Osteoblast (primary cell): ENCODE measurements around the gene RAB3A. TPM values are rescaled to one million over a fixed set of nuclear protein-coding genes. Genes with fewer than 3 reads are reported as not detected.

Source experiments
- DNase-seq: peaks from one replicate; pipeline ENCODE4 v3.0.0; 2011; ENCODE audit warnings: low spot score, mixed read lengths; ENCODE audit not compliant: insufficient read length; ENCODE audit errors: missing footprints
- H2AFZ ChIP-seq: 2 replicates; pipeline ENCODE4 v1.6.0; 2011; ENCODE audit warnings: mild to moderate bottlenecking, low read length
- H3K27ac ChIP-seq: 2 replicates; pipeline ENCODE4 v1.5.1; 2011; ENCODE audit warnings: mild to moderate bottlenecking, low read depth, low read length, moderate library complexity
- H3K27me3 ChIP-seq: 2 replicates; pipeline ENCODE4 v1.6.0; 2012; ENCODE audit warnings: mild to moderate bottlenecking, control low read depth, inconsistent platforms, low read length, moderate library complexity; ENCODE audit not compliant: insufficient read depth
- H3K36me3 ChIP-seq: 2 replicates; pipeline ENCODE4 v1.5.1; 2011; ENCODE audit warnings: mild to moderate bottlenecking, low read length, control low read depth, moderate library complexity; ENCODE audit not compliant: insufficient read depth
- H3K4me1 ChIP-seq: 2 replicates; pipeline ENCODE4 v1.5.1; 2011; ENCODE audit warnings: mild to moderate bottlenecking, low read length, control low read depth, moderate library complexity; ENCODE audit not compliant: insufficient read depth
- H3K4me2 ChIP-seq: 2 replicates; pipeline ENCODE4 v1.6.0; 2011; ENCODE audit warnings: mild to moderate bottlenecking, low read length; ENCODE audit not compliant: insufficient read depth
- H3K4me3 ChIP-seq: fragments of 200-600 bp; sonication (generic); 3 replicates; pipeline ENCODE4 v1.5.1; 2012; ENCODE audit warnings: mild to moderate bottlenecking, low read length, inconsistent platforms; ENCODE audit not compliant: insufficient read depth
- H3K79me2 ChIP-seq: 2 replicates; pipeline ENCODE4 v1.6.0; 2012; ENCODE audit warnings: mild to moderate bottlenecking, low read length, control low read depth, inconsistent platforms; ENCODE audit not compliant: insufficient read depth
- H3K9me3 ChIP-seq: 2 replicates; pipeline ENCODE4 v1.5.1; 2011; ENCODE audit warnings: low read depth, low read length, control low read depth
- H4K20me1 ChIP-seq: 2 replicates; pipeline ENCODE4 v1.6.0; 2012; ENCODE audit warnings: mild to moderate bottlenecking, low read length, control low read depth; ENCODE audit not compliant: insufficient read depth
- total RNA-seq: library from RNA; depleted of rRNA; stranded (reverse); fragments of >200 nt; gene quantifications from 2 replicates; pipeline ENCODE4 v1.2.3, GENCODE V29; 2012
- TF ChIP-seq, protein P1 (sequence below): IDR thresholded peaks from 2 replicates; pipeline ENCODE4 v1.5.1; 2011; ENCODE audit warnings: mild to moderate bottlenecking, low read depth, low read length, moderate library complexity; ENCODE audit errors: extremely low read depth

The RAB3A gene
- total RNA-seq, 1 donor: 0.72 TPM

GRCh38 chr19:18203408-18203862 lies 407 bp downstream of the RAB3A start:
- peaks cover 21% of the 10 kb centered on the region for H3K4me1 ChIP-seq
- H3K4me2 ChIP-seq: peak overlapping the region; percentile 95
- H4K20me1 ChIP-seq: peaks cover 14% of the 10 kb centered on the region
- H3K27ac ChIP-seq: peak overlapping the region; percentile 69
- DNase-seq: no peak
- TF ChIP-seq, protein P1, sequence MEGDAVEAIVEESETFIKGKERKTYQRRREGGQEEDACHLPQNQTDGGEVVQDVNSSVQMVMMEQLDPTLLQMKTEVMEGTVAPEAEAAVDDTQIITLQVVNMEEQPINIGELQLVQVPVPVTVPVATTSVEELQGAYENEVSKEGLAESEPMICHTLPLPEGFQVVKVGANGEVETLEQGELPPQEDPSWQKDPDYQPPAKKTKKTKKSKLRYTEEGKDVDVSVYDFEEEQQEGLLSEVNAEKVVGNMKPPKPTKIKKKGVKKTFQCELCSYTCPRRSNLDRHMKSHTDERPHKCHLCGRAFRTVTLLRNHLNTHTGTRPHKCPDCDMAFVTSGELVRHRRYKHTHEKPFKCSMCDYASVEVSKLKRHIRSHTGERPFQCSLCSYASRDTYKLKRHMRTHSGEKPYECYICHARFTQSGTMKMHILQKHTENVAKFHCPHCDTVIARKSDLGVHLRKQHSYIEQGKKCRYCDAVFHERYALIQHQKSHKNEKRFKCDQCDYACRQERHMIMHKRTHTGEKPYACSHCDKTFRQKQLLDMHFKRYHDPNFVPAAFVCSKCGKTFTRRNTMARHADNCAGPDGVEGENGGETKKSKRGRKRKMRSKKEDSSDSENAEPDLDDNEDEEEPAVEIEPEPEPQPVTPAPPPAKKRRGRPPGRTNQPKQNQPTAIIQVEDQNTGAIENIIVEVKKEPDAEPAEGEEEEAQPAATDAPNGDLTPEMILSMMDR: no peak
- peak overlapping the region; percentile 93 for H3K4me3 ChIP-seq
- H3K36me3 ChIP-seq: peaks cover 3% of the 10 kb centered on the region
- no peaks in the 10 kb centered on the region for H3K27me3 ChIP-seq
- H2AFZ ChIP-seq: peak overlapping the region; percentile 82
- no peaks in the 10 kb centered on the region for H3K9me3 ChIP-seq
- H3K79me2 ChIP-seq: peaks cover 16% of the 10 kb centered on the region

DNA sequence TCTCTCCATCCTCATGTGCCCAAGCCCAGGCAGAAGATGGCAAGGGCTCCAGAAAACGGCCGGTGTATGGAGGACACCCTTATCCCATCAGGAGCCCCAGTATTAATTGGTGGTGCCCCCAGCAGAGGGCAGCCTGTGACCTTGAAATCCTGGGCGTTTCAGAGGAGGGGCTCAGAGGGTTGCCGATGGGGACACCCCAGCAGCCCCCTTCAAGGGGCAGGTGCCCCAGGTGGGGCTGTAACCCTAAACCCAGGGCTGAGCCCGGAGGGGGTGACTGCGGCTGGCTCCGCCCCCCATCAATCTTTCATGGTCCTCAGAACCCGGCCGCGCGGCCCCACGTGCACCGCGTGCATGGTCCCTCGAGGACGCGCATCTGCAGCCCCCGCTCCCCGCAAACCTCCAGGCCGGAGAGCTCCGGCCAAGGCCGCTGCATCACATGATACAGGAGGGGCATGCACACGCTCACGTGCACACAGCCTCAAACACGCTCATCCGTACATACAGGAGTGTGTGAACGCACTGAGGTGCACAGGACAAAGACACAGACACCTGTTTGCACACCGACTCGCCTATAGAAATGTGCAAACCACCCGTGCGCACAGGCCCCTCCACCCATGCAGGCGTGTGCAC lies 949 bp downstream of the RAB3A start:
- Histone ChIP-seq H3K36me3 (peaks cover 9% of the 10 kb centered on the region), H3K9me3 (no peaks in the 10 kb centered on the region), H3K4me3 (peak overlapping the region; percentile 93), H2AFZ (peak overlapping the region; percentile 63), H3K27me3 (no peaks in the 10 kb centered on the region), H3K4me2 (peak overlapping the region; percentile 95), H4K20me1 (peaks cover 14% of the 10 kb centered on the region), H3K79me2 (peaks cover 16% of the 10 kb centered on the region), H3K27ac (peak overlapping the region; percentile 69), H3K4me1 (peaks cover 20% of the 10 kb centered on the region)
- TF ChIP-seq, protein P1: peak; percentile 46
- peak; percentile 42 for DNase-seq

DNA sequence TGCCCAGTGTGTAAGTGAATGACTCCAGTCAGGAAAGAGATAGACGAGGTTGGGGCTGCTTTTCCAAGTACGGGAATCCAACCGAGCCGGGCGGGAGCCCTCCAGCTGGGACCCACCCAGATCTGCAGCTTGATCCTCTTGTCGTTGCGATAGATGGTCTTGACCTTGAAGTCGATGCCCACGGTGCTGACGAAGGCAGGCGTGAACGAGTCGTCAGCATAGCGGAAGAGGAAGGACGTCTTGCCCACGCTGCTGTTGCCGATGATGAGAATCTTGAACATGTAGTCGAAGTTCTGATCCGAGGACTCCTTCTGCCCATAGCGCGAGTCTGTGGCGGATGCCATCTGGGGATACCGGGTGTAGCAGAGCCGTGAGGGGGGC lies 1.5 kb downstream of the RAB3A start:
- H3K36me3 ChIP-seq: peaks cover 11% of the 10 kb centered on the region
- peak overlapping the region; percentile 93 for H3K4me3 ChIP-seq
- H3K4me2 ChIP-seq: peak overlapping the region; percentile 95
- no peaks in the 10 kb centered on the region for H3K27me3 ChIP-seq
- DNase-seq: no peak
- H2AFZ ChIP-seq: no peak overlapping the region
- H3K4me1 ChIP-seq: peaks cover 20% of the 10 kb centered on the region
- TF ChIP-seq, protein P1: no peak
- H3K9me3 ChIP-seq: no peaks in the 10 kb centered on the region
- no peak overlapping the region for H3K27ac ChIP-seq
- H4K20me1 ChIP-seq: peaks cover 14% of the 10 kb centered on the region
- H3K79me2 ChIP-seq: peaks cover 16% of the 10 kb centered on the region

GRCh38 chr19:18198374-18198773 lies 5.5 kb downstream of the RAB3A start:
- TF ChIP-seq, protein P1: no peak
- Histone ChIP-seq H3K79me2 (peaks cover 15% of the 10 kb centered on the region), H3K4me3 (no peak overlapping the region), H3K27ac (no peak overlapping the region), H3K27me3 (no peaks in the 10 kb centered on the region), H3K36me3 (peaks cover 18% of the 10 kb centered on the region), H2AFZ (no peak overlapping the region), H4K20me1 (peaks cover 13% of the 10 kb centered on the region), H3K4me2 (no peak overlapping the region), H3K4me1 (peaks cover 20% of the 10 kb centered on the region), H3K9me3 (no peaks in the 10 kb centered on the region)
- peak; percentile 44 for DNase-seq
